Measurements from ENCODE around the gene ONECUT1. TPM values are rescaled to one million over a fixed set of nuclear protein-coding genes. Genes with fewer than 3 reads are reported as not detected.

Gene ONECUT1
- total and polyA plus RNA-seq, 2 donors (not counting 3 experiments of a cell fraction or from before 2014, with no cell fraction given), result not detected

GRCh38 chr15:52787549-52788098 lies 2.5 kb downstream of the ONECUT1 start:
- H3K27ac ChIP-seq (ENCODE audit: insufficient read depth, low read depth, low read length), result no peak overlapping the region
- H4K20me1 ChIP-seq (replicated peaks; ENCODE audit: control insufficient read depth, extremely low read depth, insufficient read depth, low read length), result no peaks in the 10 kb centered on the region
- H3K36me3 ChIP-seq (ENCODE audit: control insufficient read depth in 2 of 2, extremely low read depth in 1 of 2, insufficient read depth in 2 of 2, low read length in 2 of 2), result no peaks in the 10 kb centered on the region
- CTCF ChIA-PET, result interaction anchor here (0.6 kb wide), 1 partner anchor 12 kb away, joined by 3 read pairs; no protein-coding TSS in a partner anchor
- H3K9ac ChIP-seq (replicated peaks; ENCODE audit: extremely low read depth, insufficient read depth, low read length), result no peak overlapping the region
- no TSS peak for BruUV-seq (replicated peaks)
- POLR2A ChIA-PET, result no interaction called here
- TF ChIP-seq GATA2 (IDR thresholded peaks at IDR 0.05; ENCODE audit: insufficient read depth, insufficient read length, low read depth, low read length) (no peak), JUN (IDR thresholded peaks at IDR 0.05; ENCODE audit: borderline replicate concordance, insufficient read depth, insufficient read length, low read depth) (no peak), EZH2 (IDR thresholded peaks at IDR 0.05; ENCODE audit: borderline replicate concordance, low read depth, low read length, severe bottlenecking) (no peak), POLR2A (IDR thresholded peaks at IDR 0.05; ENCODE audit: low read depth, low read length) (no peak), POLR2AphosphoS5 (IDR thresholded peaks at IDR 0.05; ENCODE audit: insufficient read depth, low read depth, low read length) (no peak), FOS (IDR thresholded peaks at IDR 0.05; ENCODE audit: borderline replicate concordance, insufficient read depth, low read length) (no peak), MYC (IDR thresholded peaks at IDR 0.05; ENCODE audit: low read depth, low read length) (no peak), CTCF (IDR thresholded peaks at IDR 0.05; ENCODE audit: extremely low read depth in 1 of 2, insufficient read depth in 1 of 2, low read depth in 1 of 2, low read length in 2 of 2) (no peak), MAX (IDR thresholded peaks at IDR 0.05; ENCODE audit: insufficient read depth, insufficient read length) (no peak)
- FAIRE-seq (no peak), DNase-seq (ENCODE audit: low read depth, low spot score) (no peak)
- H3K4me1 ChIP-seq (ENCODE audit: control insufficient read depth, extremely low read depth, insufficient read depth, low read length), result peaks cover 14% of the 10 kb centered on the region
- intact Hi-C loops (cut with micrococcal nuclease) (no loop called here), dilution Hi-C loops (cut with MboI; ENCODE audit: extremely low pct_ligation_motif_present, low sequenced_read_pairs) (no loop called here)
- no peaks in the 10 kb centered on the region for H3K79me2 ChIP-seq (ENCODE audit: control insufficient read depth, insufficient read depth, low read length)
- H3K4me3 ChIP-seq (replicated peaks in 1 of 3; ENCODE audit: insufficient read depth in 1 of 3, low read depth in 1 of 3, low read length in 3 of 3), result no peak overlapping the region
- no peaks in the 10 kb centered on the region for H3K9me1 ChIP-seq (replicated peaks; ENCODE audit: control insufficient read depth, extremely low read depth, insufficient read depth, low read length)
- peaks cover 82 to 92% of the 10 kb centered on the region in 2 experiments for H3K27me3 ChIP-seq (ENCODE audit: control insufficient read depth in 2 of 2, insufficient read depth in 2 of 2, low read length in 2 of 2)
- no peak overlapping the region for H3K4me2 ChIP-seq (ENCODE audit: insufficient read depth, low read length)
- H2AFZ ChIP-seq (ENCODE audit: low read depth, low read length), result no peak overlapping the region
- no peaks in the 10 kb centered on the region for H3K9me3 ChIP-seq (replicated peaks; ENCODE audit: control insufficient read depth, insufficient read depth, low read length)

All from endothelial cell of umbilical vein (primary cell).